Measurements from ENCODE around the gene ARHGEF19.

Gene ARHGEF19

GRCh38 chr1:16183765-16184556, 28.5 kb downstream of the ARHGEF19 start:
- Histone ChIP-seq H3K18ac (ENCODE audit: low read length) (peak overlapping the region; percentile 87), H4K8ac (ENCODE audit: low read depth, low read length) (no peak overlapping the region), H2BK12ac (ENCODE audit: low read length) (peak overlapping the region; percentile 82), H2BK15ac (ENCODE audit: low read length) (peak overlapping the region; percentile 22), H3K4me1 (ENCODE audit: control insufficient read depth in 2 of 2, insufficient read depth in 1 of 2, low read depth in 1 of 2, low read length in 2 of 2) (peaks cover 7 to 8% of the 10 kb centered on the region in 2 donors), H3K9ac (ENCODE audit: low read depth, low read length, poor library complexity) (no peak overlapping the region), H3K4me2 (ENCODE audit: insufficient read depth, low read length, poor library complexity, severe bottlenecking) (no peak overlapping the region), H2BK120ac (ENCODE audit: low read depth, low read length) (peak overlapping the region; percentile 95), H3K9me3 (replicated peaks in 1 of 2; ENCODE audit: control insufficient read depth in 2 of 2, insufficient read depth in 1 of 2, low read depth in 1 of 2, low read length in 2 of 2) (no peaks in the 10 kb centered on the region), H2AK5ac (ENCODE audit: low read depth, low read length) (peak overlapping the region; percentile 77), H3K27ac (replicated peaks; ENCODE audit: low read length) (no peak overlapping the region), H3K14ac (ENCODE audit: low read length) (no peak overlapping the region), H2BK5ac (ENCODE audit: low read length) (peak overlapping the region; percentile 20), H3K36me3 (replicated peaks in 1 of 2; ENCODE audit: control insufficient read depth in 2 of 2, insufficient read depth in 2 of 2, low read length in 2 of 2) (no peaks in the 10 kb centered on the region), H3K4me3 (ENCODE audit: low read length in 2 of 2) (no peak overlapping the region), H3K27me3 (ENCODE audit: control insufficient read depth in 3 of 3, insufficient read depth in 3 of 3, low read depth in 1 of 3, low read length in 3 of 3) (peaks cover 0 to 5% (median 0%) of the 10 kb centered on the region in 3 experiments), H3K4ac (ENCODE audit: low read length) (peak overlapping the region; percentile 42), H2AFZ (ENCODE audit: low read length) (no peak overlapping the region), H4K91ac (ENCODE audit: low read depth, low read length, poor library complexity) (no peak overlapping the region), H3K23ac (ENCODE audit: low read depth, low read length, poor library complexity) (peak overlapping the region; percentile 45), H3K79me1 (ENCODE audit: low read depth, low read length) (no peaks in the 10 kb centered on the region)
- no peak for DNase-seq (ENCODE audit: low spot score)
- no CpG with 5 or more reads among the region's 19 CpGs for WGBS, 2 donors (ENCODE audit: extremely low coverage in 2 of 2, insufficient read length in 2 of 2, insufficient replicate concordance in 1 of 2)

DNA sequence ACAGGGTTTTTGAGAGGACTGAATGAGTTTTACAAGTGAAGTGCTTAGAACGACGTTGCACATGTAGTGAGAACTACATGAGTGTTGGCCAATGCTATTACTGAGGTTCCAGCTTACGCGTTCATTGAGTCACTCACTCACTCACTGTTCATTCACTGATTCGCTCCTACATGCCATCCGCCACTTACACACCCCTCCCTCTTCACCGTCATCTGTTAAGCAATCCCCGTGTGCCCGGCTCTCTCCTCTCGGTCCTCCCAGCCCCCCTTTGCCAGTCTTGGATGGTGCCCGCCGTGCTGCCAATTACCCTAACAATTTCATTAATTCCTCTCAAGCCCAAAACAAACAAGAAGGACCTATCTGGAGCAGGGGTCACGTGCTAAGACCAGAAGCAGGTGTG, 29.3 kb downstream of the ARHGEF19 start:
- no peak overlapping the region for H3K4me3 ChIP-seq (ENCODE audit: low read length in 2 of 2)
- WGBS, 2 donors (ENCODE audit: extremely low coverage in 2 of 2, insufficient read length in 2 of 2, insufficient replicate concordance in 1 of 2) = no CpG with 5 or more reads among the region's 13 CpGs
- peak overlapping the region; percentile 28 for H3K18ac ChIP-seq (ENCODE audit: low read length)
- no peaks in the 10 kb centered on the region for H3K79me1 ChIP-seq (ENCODE audit: low read depth, low read length)
- no peak overlapping the region for H2BK12ac ChIP-seq (ENCODE audit: low read length)
- no peak overlapping the region for H2BK120ac ChIP-seq (ENCODE audit: low read depth, low read length)
- H3K14ac ChIP-seq (ENCODE audit: low read length) = no peak overlapping the region
- no peak overlapping the region for H2AFZ ChIP-seq (ENCODE audit: low read length)
- H3K27ac ChIP-seq (replicated peaks; ENCODE audit: low read length) = no peak overlapping the region
- no peak overlapping the region for H3K9ac ChIP-seq (ENCODE audit: low read depth, low read length, poor library complexity)
- peak overlapping the region; percentile 77 for H2AK5ac ChIP-seq (ENCODE audit: low read depth, low read length)
- no peak overlapping the region for H3K23ac ChIP-seq (ENCODE audit: low read depth, low read length, poor library complexity)
- H2BK15ac ChIP-seq (ENCODE audit: low read length) = peak overlapping the region; percentile 22
- H4K91ac ChIP-seq (ENCODE audit: low read depth, low read length, poor library complexity) = no peak overlapping the region
- no peak overlapping the region for H3K4me2 ChIP-seq (ENCODE audit: insufficient read depth, low read length, poor library complexity, severe bottlenecking)
- H3K4ac ChIP-seq (ENCODE audit: low read length) = no peak overlapping the region
- H2BK5ac ChIP-seq (ENCODE audit: low read length) = no peak overlapping the region
- H3K9me3 ChIP-seq (replicated peaks in 1 of 2; ENCODE audit: control insufficient read depth in 2 of 2, insufficient read depth in 1 of 2, low read depth in 1 of 2, low read length in 2 of 2) = no peaks in the 10 kb centered on the region
- H4K8ac ChIP-seq (ENCODE audit: low read depth, low read length) = no peak overlapping the region
- no peaks in the 10 kb centered on the region for H3K36me3 ChIP-seq (replicated peaks in 1 of 2; ENCODE audit: control insufficient read depth in 2 of 2, insufficient read depth in 2 of 2, low read length in 2 of 2)
- no peaks in the 10 kb centered on the region for H3K27me3 ChIP-seq (ENCODE audit: control insufficient read depth in 3 of 3, insufficient read depth in 3 of 3, low read depth in 1 of 3, low read length in 3 of 3)
- DNase-seq (ENCODE audit: low spot score) = no peak
- peaks cover 7 to 8% of the 10 kb centered on the region in 2 donors for H3K4me1 ChIP-seq (ENCODE audit: control insufficient read depth in 2 of 2, insufficient read depth in 1 of 2, low read depth in 1 of 2, low read length in 2 of 2)

GRCh38 chr1:16181887-16182719, 30.3 kb downstream of the ARHGEF19 start:
- H2BK5ac ChIP-seq (ENCODE audit: low read length) = peak overlapping the region; percentile 46
- no peaks in the 10 kb centered on the region for H3K79me1 ChIP-seq (ENCODE audit: low read depth, low read length)
- H3K18ac ChIP-seq (ENCODE audit: low read length) = peak overlapping the region; percentile 71
- peak overlapping the region; percentile 40 for H2AK5ac ChIP-seq (ENCODE audit: low read depth, low read length)
- no peaks in the 10 kb centered on the region for H3K9me3 ChIP-seq (replicated peaks in 1 of 2; ENCODE audit: control insufficient read depth in 2 of 2, insufficient read depth in 1 of 2, low read depth in 1 of 2, low read length in 2 of 2)
- no peaks in the 10 kb centered on the region for H3K36me3 ChIP-seq (replicated peaks in 1 of 2; ENCODE audit: control insufficient read depth in 2 of 2, insufficient read depth in 2 of 2, low read length in 2 of 2)
- H3K4me3 ChIP-seq (ENCODE audit: low read length in 2 of 2) = no peak overlapping the region
- H3K4ac ChIP-seq (ENCODE audit: low read length) = no peak overlapping the region
- H3K14ac ChIP-seq (ENCODE audit: low read length) = no peak overlapping the region
- DNase-seq (ENCODE audit: low spot score) = no peak
- no CpG with 5 or more reads among the region's 18 CpGs for WGBS, 2 donors (ENCODE audit: extremely low coverage in 2 of 2, insufficient read length in 2 of 2, insufficient replicate concordance in 1 of 2)
- H4K8ac ChIP-seq (ENCODE audit: low read depth, low read length) = no peak overlapping the region
- peak overlapping the region; percentile 98 for H2AFZ ChIP-seq (ENCODE audit: low read length)
- H2BK12ac ChIP-seq (ENCODE audit: low read length) = no peak overlapping the region
- no peak overlapping the region for H4K91ac ChIP-seq (ENCODE audit: low read depth, low read length, poor library complexity)
- no peaks in the 10 kb centered on the region for H3K27me3 ChIP-seq (ENCODE audit: control insufficient read depth in 3 of 3, insufficient read depth in 3 of 3, low read depth in 1 of 3, low read length in 3 of 3)
- peaks cover 7 to 8% of the 10 kb centered on the region in 2 donors for H3K4me1 ChIP-seq (ENCODE audit: control insufficient read depth in 2 of 2, insufficient read depth in 1 of 2, low read depth in 1 of 2, low read length in 2 of 2)
- H3K9ac ChIP-seq (ENCODE audit: low read depth, low read length, poor library complexity) = no peak overlapping the region
- H3K27ac ChIP-seq (replicated peaks; ENCODE audit: low read length) = peak overlapping the region; percentile 66
- peak overlapping the region; percentile 56 for H2BK120ac ChIP-seq (ENCODE audit: low read depth, low read length)
- peak overlapping the region; percentile 49 for H3K4me2 ChIP-seq (ENCODE audit: insufficient read depth, low read length, poor library complexity, severe bottlenecking)
- no peak overlapping the region for H3K23ac ChIP-seq (ENCODE audit: low read depth, low read length, poor library complexity)
- peak overlapping the region; percentile 11 for H2BK15ac ChIP-seq (ENCODE audit: low read length)

- H2AK5ac ChIP-seq (ENCODE audit: low read depth, low read length) = no peak overlapping the region
- no peak overlapping the region for H4K91ac ChIP-seq (ENCODE audit: low read depth, low read length, poor library complexity)
Observed at GRCh38 chr1:16180291-16180824, 32.1 kb downstream of the ARHGEF19 start.

More at GRCh38 chr1:16180291-16180824, 32.1 kb downstream of the ARHGEF19 start:
- Histone ChIP-seq H3K79me1 (ENCODE audit: low read depth, low read length) (no peaks in the 10 kb centered on the region), H3K36me3 (replicated peaks in 1 of 2; ENCODE audit: control insufficient read depth in 2 of 2, insufficient read depth in 2 of 2, low read length in 2 of 2) (no peaks in the 10 kb centered on the region), H3K4me1 (ENCODE audit: control insufficient read depth in 2 of 2, insufficient read depth in 1 of 2, low read depth in 1 of 2, low read length in 2 of 2) (peaks cover 15 to 17% of the 10 kb centered on the region in 2 donors), H2AFZ (ENCODE audit: low read length) (no peak overlapping the region), H3K23ac (ENCODE audit: low read depth, low read length, poor library complexity) (no peak overlapping the region), H3K4ac (ENCODE audit: low read length) (no peak overlapping the region), H3K4me2 (ENCODE audit: insufficient read depth, low read length, poor library complexity, severe bottlenecking) (no peak overlapping the region), H3K14ac (ENCODE audit: low read length) (no peak overlapping the region), H2BK5ac (ENCODE audit: low read length) (no peak overlapping the region), H4K8ac (ENCODE audit: low read depth, low read length) (no peak overlapping the region), H3K9ac (ENCODE audit: low read depth, low read length, poor library complexity) (no peak overlapping the region), H2BK12ac (ENCODE audit: low read length) (no peak overlapping the region), H3K27ac (replicated peaks; ENCODE audit: low read length) (no peak overlapping the region), H3K9me3 (replicated peaks in 1 of 2; ENCODE audit: control insufficient read depth in 2 of 2, insufficient read depth in 1 of 2, low read depth in 1 of 2, low read length in 2 of 2) (no peaks in the 10 kb centered on the region), H2BK120ac (ENCODE audit: low read depth, low read length) (no peak overlapping the region), H2BK15ac (ENCODE audit: low read length) (no peak overlapping the region), H3K27me3 (ENCODE audit: control insufficient read depth in 3 of 3, insufficient read depth in 3 of 3, low read depth in 1 of 3, low read length in 3 of 3) (no peaks in the 10 kb centered on the region), H3K18ac (ENCODE audit: low read length) (no peak overlapping the region), H3K4me3 (ENCODE audit: low read length in 2 of 2) (no peak overlapping the region)
- no peak for DNase-seq (ENCODE audit: low spot score)
- WGBS, 2 donors (ENCODE audit: extremely low coverage in 2 of 2, insufficient read length in 2 of 2, insufficient replicate concordance in 1 of 2) = no CpG with 5 or more reads among the region's 13 CpGs

Data from neuronal stem cell (in vitro differentiated cells).